Right ventricle myocardium inferior (tissue), 1 donor: ENCODE data around the gene TUBB. TPM values are rescaled to one million over a fixed set of nuclear protein-coding genes. Genes with fewer than 3 reads are reported as not detected.
"Not testable (repeated sequence)": the region's sequence is repeated elsewhere in the genome, so short reads cannot be mapped to it uniquely, and the experiment has no call there.

Experiments used
- ATAC-seq: fragments of 200-7000 bp; cut with Tn5 transposase; one replicate; pipeline ENCODE4 v1.9.1; 2020; ENCODE audit warnings: mild to moderate bottlenecking, moderate library complexity
- DNase-seq: peaks from one replicate; pipeline ENCODE4 v3.0.0; 2021; ENCODE audit errors: missing footprints
- intact Hi-C: fragments of 100-400 bp; cut with DNase I; formaldehyde crosslinking; loops from one replicate; pipeline ENCODE4 v1.11.0; 2022
- total RNA-seq: library from RNA; stranded (reverse); fragmentation: NEBNext Ultra II Directional; extraction: Animal tissue kit (Norgen Biotek cat#: 25700); gene quantifications from one replicate; pipeline ENCODE4 v1.2.1, GENCODE V29; 2021
- donor health status: DM: no; HTN: yes; CAD: no; lungs with severe emphysema.

TUBB gene
- total RNA-seq, 1 donor from 2014 or later, result 254 TPM

DNA sequence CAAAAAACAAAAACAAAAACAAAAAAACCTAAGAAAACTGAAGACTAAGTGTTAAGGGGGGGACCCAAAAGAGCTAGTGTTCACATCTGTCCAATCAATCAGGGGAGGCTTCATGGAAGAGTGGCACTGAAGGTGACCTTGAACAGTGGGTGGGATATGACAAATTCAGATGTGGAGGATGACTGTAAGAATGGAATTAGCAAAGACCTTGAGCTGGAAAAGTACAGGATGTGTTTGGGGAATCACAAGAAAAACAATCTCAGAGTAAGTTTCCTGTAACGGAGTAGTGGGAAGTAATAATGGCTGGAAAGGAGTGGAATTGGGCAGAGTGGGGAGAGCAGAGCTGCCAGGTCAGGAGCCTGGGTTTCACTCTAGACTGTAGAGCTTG is 27.1 kb downstream of the TUBB start:
- ATAC-seq (no peak), DNase-seq (no peak)
- intact Hi-C loops, result loop anchor here (10.0 kb wide), 1 partner anchor 338 kb away; no protein-coding TSS in a partner anchor

- no peak for DNase-seq
- ATAC-seq, result no peak
- intact Hi-C loops, result loop anchor here (10.0 kb wide), 1 partner anchor 337 kb away; no protein-coding TSS in a partner anchor
Measured at GRCh38 chr6:30747902-30748769, 28.0 kb downstream of the TUBB start.

GRCh38 chr6:30748851-30749540 is 28.8 kb downstream of the TUBB start:
- no peak for DNase-seq
- intact Hi-C loops, result loop anchor here (10.0 kb wide), 1 partner anchor 336 kb away; no protein-coding TSS in a partner anchor
- ATAC-seq, result no peak

GRCh38 chr6:30749554-30750378 is 29.6 kb downstream of the TUBB start:
- DNase-seq (no peak), ATAC-seq (no peak)
- intact Hi-C loops, result loop anchor here (10.0 kb wide), 1 partner anchor 335 kb away; no protein-coding TSS in a partner anchor

- ATAC-seq (no peak), DNase-seq (no peak)
- intact Hi-C loops, result no loop called here
Measured at GRCh38 chr6:30750379-30750668, 30.2 kb downstream of the TUBB start.

- intact Hi-C loops, result no loop called here
Measured at GRCh38 chr6:30752157-30752927, 32.2 kb downstream of the TUBB start.

GRCh38 chr6:30754631-30755030 is 34.5 kb downstream of the TUBB start:
- no peak for DNase-seq
- intact Hi-C loops, result no loop called here
- no peak for ATAC-seq

More at GRCh38 chr6:30752157-30752927, 32.2 kb downstream of the TUBB start:
- DNase-seq (peak; percentile 93), ATAC-seq (peak; percentile 96)

DNA sequence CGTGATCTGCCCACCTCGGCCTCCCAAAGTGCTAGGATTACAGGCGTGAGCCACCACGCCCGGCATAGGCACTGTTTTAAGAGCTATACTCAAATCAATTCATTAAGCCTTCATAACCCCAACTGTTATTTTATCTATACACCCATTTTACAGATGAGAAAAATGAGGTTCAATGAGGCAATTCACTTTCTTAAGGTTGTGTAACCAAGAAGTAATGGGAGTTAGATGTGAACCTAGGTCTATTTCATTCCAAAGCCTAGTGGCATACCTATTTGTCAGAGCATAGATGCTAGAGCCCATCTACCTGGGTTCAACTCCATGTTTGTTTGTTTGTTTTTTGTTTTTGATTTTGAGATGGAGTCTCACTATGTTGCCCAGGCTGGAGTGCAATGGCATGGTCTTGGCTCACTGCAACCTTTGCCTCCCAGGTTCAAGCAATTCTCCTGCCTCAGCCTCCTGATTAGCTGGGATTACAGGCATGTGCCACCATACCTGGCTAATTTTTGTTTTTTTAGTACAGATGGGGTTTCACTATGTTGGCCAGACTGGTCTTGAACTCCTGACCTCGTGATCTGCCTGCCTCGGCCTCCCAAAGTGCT is 36.4 kb downstream of the TUBB start:
- intact Hi-C loops, ATAC-seq, DNase-seq: not testable (repeated sequence)

DNA sequence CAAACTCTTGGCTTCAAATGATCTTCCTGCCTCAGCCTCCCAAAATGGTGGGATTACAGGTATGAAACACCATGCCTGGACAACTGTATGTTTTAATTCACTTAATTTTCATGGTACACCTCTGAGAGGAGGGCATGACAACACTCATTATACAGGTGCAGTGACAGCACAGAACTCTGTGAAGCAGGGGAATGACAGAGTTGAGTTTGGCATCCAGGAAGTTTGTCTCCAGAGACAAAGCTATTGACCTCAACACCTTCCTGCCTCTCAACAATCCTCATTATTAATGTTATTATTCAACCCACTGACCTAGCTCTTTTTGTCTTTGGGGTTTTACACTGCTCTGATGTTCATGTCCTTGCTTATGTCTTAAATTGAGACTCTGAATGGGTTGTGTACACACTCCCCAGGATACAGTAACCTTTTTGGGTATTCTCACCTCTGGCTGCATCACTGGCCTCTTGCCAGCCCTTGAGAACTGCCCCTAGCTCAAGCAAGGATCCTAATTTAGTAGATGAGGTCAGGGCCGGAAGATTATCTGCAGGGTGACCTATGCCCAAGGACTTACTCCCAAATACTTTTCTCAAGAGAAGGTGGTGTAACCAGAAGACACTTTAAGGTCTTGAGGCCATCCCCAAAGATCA is 37.2 kb downstream of the TUBB start:
- DNase-seq (no peak), ATAC-seq (peak; percentile 32)
- intact Hi-C loops, result no loop called here

DNA sequence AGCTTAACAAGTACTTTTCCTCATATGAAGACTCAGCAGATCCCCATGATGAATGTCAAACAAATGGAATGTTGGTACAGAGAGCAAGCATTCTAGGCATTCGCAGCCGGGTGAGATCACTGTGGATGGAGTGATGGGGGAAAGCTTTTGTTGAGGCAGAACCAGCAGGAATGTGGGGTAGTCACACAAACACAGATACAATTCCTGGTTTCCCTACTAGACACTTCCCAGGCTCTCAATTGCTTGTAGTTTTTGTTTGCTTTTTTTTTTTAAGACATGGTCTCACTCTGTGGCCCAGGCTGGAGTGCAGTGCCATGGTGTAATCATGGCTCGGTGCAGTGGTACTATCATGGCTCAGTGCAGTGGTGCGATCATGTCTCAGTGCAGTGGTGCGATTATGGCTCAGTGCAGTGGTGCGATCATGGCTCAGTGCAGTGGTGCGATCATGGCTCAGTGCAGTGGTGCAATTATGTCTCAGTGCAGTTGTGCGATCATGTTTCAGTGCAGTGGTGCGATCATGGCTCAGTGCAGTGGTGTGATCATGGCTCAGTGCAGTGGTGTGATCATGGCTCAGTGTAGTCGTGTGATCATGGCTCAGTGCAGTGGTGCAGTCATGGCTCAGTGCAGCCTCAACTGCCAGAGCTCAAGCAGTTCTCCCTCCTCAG is 39.6 kb downstream of the TUBB start:
- intact Hi-C loops, result no loop called here
- DNase-seq (no peak), ATAC-seq (no peak)

- DNase-seq, result no peak
- intact Hi-C loops, result no loop called here
Measured at GRCh38 chr6:30760549-30760948, 40.4 kb downstream of the TUBB start.

DNA sequence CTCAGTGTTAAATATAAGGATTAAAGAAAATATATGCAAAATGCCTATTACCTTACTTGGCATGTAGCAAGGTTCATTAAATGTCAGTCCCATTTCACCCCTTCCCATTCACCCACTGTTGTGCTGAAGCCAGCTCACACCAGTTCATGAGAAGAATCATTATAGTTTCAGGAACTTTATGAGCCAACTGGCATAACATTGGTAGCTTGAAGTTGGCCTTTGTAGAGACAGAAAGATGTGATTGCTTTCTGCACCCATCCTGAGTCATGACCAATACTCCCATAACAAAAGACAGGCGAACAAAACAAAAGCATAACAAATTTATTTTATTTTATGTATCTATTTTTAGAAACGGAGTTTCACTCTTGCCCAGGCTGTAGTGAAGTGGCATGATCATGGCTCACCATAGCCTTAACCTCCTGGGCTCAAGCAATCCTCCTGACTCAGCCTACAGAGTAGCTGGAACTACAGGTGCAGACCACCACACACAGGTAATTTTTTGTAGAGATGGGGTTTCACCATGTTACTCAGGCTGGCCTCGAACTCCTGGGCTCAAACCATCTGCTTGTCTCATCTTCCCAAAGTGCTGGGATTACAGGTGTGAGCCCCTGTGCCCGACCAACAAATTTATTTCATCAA is 41.8 kb downstream of the TUBB start:
- ATAC-seq, result no peak
- no peak for DNase-seq
- intact Hi-C loops, result no loop called here

More at GRCh38 chr6:30760549-30760948, 40.4 kb downstream of the TUBB start:
- ATAC-seq, result no peak

DNA sequence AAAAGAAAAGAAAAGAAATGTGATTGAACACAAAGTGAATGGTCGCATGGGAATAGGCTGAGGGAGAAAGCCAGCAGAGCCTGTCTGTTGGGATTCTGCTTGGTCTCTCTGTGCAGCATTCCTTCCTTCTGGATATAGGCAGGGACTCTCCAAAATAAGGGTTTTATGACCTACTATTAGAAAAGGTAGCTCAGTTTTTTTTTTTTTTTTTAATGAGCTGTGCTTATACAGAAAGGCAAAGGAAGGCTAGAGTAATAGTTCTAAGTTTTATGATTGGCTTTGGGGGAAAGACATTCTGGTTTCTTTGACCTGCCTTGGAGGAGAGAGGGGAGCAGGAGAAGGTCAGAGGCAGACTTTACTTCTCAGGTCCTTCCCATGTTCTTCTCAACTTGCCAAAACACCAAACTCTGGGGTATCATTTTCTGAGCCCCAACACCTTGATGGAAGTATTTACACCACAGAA is 43.0 kb downstream of the TUBB start:
- intact Hi-C loops, result no loop called here
- DNase-seq (no peak), ATAC-seq (no peak)

- ATAC-seq (peak; percentile 51), DNase-seq (no peak)
- intact Hi-C loops, result no loop called here
Measured at GRCh38 chr6:30763618-30764489, 43.7 kb downstream of the TUBB start.

DNA sequence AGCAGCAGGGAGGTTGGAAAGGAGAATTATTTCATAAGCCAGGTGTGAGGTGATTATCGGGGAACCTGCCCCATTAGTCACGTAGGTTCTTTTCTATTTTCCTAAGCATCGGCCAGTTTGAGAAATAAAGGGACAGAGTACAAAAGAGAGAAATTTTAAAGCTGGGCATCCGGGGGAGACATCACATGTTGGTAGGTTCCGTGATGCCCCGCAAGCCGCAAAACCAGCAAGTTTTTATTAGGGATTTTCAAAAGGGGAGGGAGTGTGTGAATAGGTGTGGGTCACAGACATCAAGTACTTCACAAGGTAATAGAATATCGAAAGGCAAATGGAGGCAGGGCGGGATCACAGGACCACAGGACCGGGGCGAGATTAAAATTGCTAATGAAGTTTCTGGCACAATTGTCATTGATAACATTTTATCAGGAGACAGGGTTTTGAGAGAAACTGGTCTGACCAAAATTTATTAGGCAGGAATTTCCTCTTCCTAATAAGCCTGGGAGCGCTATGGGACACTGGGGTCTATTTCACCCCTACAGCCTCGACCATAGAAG is 44.4 kb downstream of the TUBB start:
- DNase-seq, ATAC-seq, intact Hi-C loops: not testable (repeated sequence)
